Measurements from ENCODE around the gene FNDC3A. TPM values are rescaled to one million over a fixed set of nuclear protein-coding genes. Genes with fewer than 3 reads are reported as not detected.

Gene FNDC3A
- total RNA-seq, 1 experiment from 2014 or later = 61.4 TPM

GRCh38 chr13:48945626-48946025 lies 30.1 kb upstream of the FNDC3A start:
- CTCF ChIA-PET = no interaction called here
- intact Hi-C loops (cut with micrococcal nuclease) = no loop called here

DNA sequence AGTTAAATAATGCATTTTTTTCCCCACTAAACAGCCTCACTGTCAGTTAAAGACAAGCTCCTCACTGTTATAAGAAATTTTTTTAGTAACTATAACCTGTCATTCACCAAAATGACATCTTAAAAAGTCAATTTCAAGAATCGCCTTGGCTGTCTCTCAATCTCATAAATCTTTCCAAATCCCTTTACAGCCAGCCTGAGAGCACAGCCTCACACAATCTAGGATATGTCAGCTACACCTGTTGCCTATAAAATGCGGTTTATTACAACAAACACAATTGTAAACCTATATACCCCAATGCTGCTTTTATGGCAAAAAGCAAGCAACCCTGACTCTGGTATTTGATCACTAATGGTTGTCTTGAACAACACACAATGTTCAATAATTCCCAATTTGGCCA lies 29.5 kb upstream of the FNDC3A start:
- Mint-ChIP-seq H3K4me1 (ENCODE audit: insufficient read depth, unreplicated experiment) (peaks cover 24% of the 10 kb centered on the region), H3K4me3 (ENCODE audit: unreplicated experiment) (no peak overlapping the region), H3K36me3 (ENCODE audit: insufficient read depth, unreplicated experiment) (no peaks in the 10 kb centered on the region), H3K27ac (ENCODE audit: low read depth, unreplicated experiment) (no peak overlapping the region), H3K27me3 (ENCODE audit: insufficient read depth, unreplicated experiment) (no peaks in the 10 kb centered on the region), H3K9me3 (ENCODE audit: unreplicated experiment) (no peaks in the 10 kb centered on the region)
- no TSS peak for BruUV-seq (replicated peaks)
- TF ChIP-seq CTCF (IDR thresholded peaks at IDR 0.05; ENCODE audit: unreplicated experiment) = no peak
- ChIA-PET POLR2A (no interaction called here), CTCF (no interaction called here)
- no peak for DNase-seq (ENCODE audit: unreplicated experiment)
- intact Hi-C loops (cut with micrococcal nuclease) = no loop called here

More at GRCh38 chr13:48945626-48946025, 30.1 kb upstream of the FNDC3A start:
- BruUV-seq (replicated peaks) = no TSS peak
- Mint-ChIP-seq H3K9me3 (ENCODE audit: unreplicated experiment) (no peaks in the 10 kb centered on the region), H3K36me3 (ENCODE audit: insufficient read depth, unreplicated experiment) (no peaks in the 10 kb centered on the region), H3K27me3 (ENCODE audit: insufficient read depth, unreplicated experiment) (no peaks in the 10 kb centered on the region), H3K4me1 (ENCODE audit: insufficient read depth, unreplicated experiment) (peaks cover 20% of the 10 kb centered on the region), H3K4me3 (ENCODE audit: unreplicated experiment) (no peak overlapping the region), H3K27ac (ENCODE audit: low read depth, unreplicated experiment) (no peak overlapping the region)
- no peak for DNase-seq (ENCODE audit: unreplicated experiment)
- POLR2A ChIA-PET = no interaction called here
- no peak for TF ChIP-seq CTCF (IDR thresholded peaks at IDR 0.05; ENCODE audit: unreplicated experiment)

DNA sequence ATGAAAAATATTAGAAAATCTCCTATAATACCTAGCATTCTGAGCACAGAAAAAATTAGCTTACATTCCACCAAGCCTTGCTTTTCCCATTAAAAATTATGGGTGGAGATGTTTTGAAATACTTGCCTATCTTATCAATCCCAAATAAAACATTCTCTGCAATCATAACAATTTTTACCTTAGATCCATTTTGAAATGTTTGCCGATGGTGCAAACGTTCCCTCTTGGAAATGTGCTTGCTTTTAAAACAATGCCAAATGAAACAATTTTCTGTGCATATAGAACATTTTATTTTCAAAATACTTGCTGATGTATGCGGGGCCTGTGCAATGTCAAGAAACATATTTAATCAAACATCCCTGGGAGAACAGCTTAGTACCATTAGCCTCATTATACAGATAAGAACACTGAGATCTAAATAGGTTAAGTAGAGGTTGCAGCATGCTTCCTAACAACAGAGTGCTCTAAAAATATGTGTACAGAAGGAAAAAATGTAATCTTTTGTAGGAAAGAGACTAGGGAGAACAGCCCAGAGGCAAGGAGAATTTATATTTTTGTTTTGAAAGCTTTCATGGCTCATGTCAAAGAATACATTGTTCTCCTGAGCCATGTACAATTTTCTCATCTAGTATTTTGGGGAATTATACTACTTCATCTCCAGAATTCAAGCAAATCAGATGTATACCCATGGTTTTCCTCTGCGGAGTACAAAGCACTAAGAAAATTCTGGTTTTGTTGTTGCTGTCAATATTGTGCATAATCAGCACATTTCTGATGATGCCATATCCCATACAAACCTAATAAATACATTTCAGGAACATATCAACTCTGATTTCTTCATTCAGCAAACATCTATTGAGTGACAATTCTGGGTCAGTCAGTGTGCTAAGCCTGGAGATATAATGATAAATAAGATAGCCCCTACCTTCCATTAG lies 25.9 kb upstream of the FNDC3A start:
- Mint-ChIP-seq H3K27ac (ENCODE audit: low read depth, unreplicated experiment) (peak overlapping the region; percentile 0), H3K36me3 (ENCODE audit: insufficient read depth, unreplicated experiment) (no peaks in the 10 kb centered on the region), H3K9me3 (ENCODE audit: unreplicated experiment) (no peaks in the 10 kb centered on the region), H3K4me3 (ENCODE audit: unreplicated experiment) (peak overlapping the region; percentile 28), H3K4me1 (ENCODE audit: insufficient read depth, unreplicated experiment) (peaks cover 27% of the 10 kb centered on the region), H3K27me3 (ENCODE audit: insufficient read depth, unreplicated experiment) (no peaks in the 10 kb centered on the region)
- DNase-seq (ENCODE audit: unreplicated experiment) = no peak
- TSS peak; percentile 80 for BruUV-seq (replicated peaks)
- POLR2A ChIA-PET = interaction anchor here (1.2 kb wide), 1 partner anchor 27 kb away, joined by 3 read pairs; no protein-coding TSS in a partner anchor
- intact Hi-C loops (cut with micrococcal nuclease) = no loop called here
- TF ChIP-seq CTCF (IDR thresholded peaks at IDR 0.05; ENCODE audit: unreplicated experiment) = no peak
- CTCF ChIA-PET = no interaction called here

DNA sequence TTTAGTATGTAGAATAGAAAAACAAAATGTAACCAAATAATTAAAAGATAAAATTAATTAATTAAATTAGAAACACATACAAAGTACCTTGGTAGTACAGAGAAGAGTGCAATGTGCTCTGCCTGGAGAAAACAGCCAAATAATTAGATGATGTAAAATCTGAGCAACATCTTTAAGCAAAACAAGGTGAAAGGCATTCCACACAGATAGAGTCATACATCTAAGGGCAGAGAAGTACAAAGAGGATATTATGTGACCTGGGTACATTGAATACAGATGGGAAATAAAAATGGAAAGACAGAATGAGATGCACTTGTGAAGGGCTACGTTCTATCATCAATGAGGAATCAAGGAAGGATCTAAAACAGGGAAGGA lies 25.2 kb upstream of the FNDC3A start:
- H3K27me3 Mint-ChIP-seq (ENCODE audit: insufficient read depth, unreplicated experiment) = no peaks in the 10 kb centered on the region
- intact Hi-C loops (cut with micrococcal nuclease) = no loop called here
- peak overlapping the region; percentile 0 for H3K27ac Mint-ChIP-seq (ENCODE audit: low read depth, unreplicated experiment)
- TF ChIP-seq CTCF (IDR thresholded peaks at IDR 0.05; ENCODE audit: unreplicated experiment) = no peak
- no TSS peak for BruUV-seq (replicated peaks)
- no peak for DNase-seq (ENCODE audit: unreplicated experiment)
- ChIA-PET POLR2A (no interaction called here), CTCF (no interaction called here)
- peaks cover 31% of the 10 kb centered on the region for H3K4me1 Mint-ChIP-seq (ENCODE audit: insufficient read depth, unreplicated experiment)
- no peak overlapping the region for H3K4me3 Mint-ChIP-seq (ENCODE audit: unreplicated experiment)
- H3K9me3 Mint-ChIP-seq (ENCODE audit: unreplicated experiment) = no peaks in the 10 kb centered on the region
- H3K36me3 Mint-ChIP-seq (ENCODE audit: insufficient read depth, unreplicated experiment) = no peaks in the 10 kb centered on the region
